Panc1 (cell line): Measurements from ENCODE around the gene C15orf62. TPM values are rescaled to one million over a fixed set of nuclear protein-coding genes. Genes with fewer than 3 reads are reported as not detected.

Experiments
- ATAC-seq: fragments of 200-7000 bp; cut with Tn5 transposase; 2 replicates; pipeline ENCODE4 v1.9.1; 2020; ENCODE audit warnings: mild to moderate bottlenecking, moderate library complexity
- BruUV-seq: library from RNA; stranded (reverse); fragments of 400-500 nt; replicated peaks from 2 replicates; lab custom pipeline; 2021; lab: Mats Ljungman, UMichigan
- CTCF ChIA-PET: fragments of 300-600 bp; sonication (Branson Sonifier 250); formaldehyde crosslinking; loops from one replicate; lab custom pipeline; 2022; ENCODE audit warnings: antibody characterized with exemption; lab: Charles Lee
- POLR2A ChIA-PET: fragments of 300-600 bp; sonication (Branson Sonifier 250); formaldehyde crosslinking; loops from one replicate; lab custom pipeline; 2022; ENCODE audit warnings: antibody characterized with exemption; lab: Charles Lee
- DNase-seq: peaks from one replicate; pipeline ENCODE4 v3.0.0-alpha.2; 2010; ENCODE audit warnings: low read depth, low spot score
- H3K27ac ChIP-seq: 2 replicates; pipeline ENCODE4 v1.5.1; 2011; ENCODE audit warnings: mild to moderate bottlenecking, low read length, inconsistent platforms
- H3K27me3 ChIP-seq: fragments of 200-500 bp; sonication (Bioruptor generic); 2 replicates; pipeline ENCODE4 v1.6.0; 2014; ENCODE audit warnings: low read length, inconsistent platforms; ENCODE audit not compliant: control insufficient read depth, insufficient read depth
- H3K36me3 ChIP-seq: fragments of 200-500 bp; sonication (Bioruptor generic); 2 replicates; pipeline ENCODE4 v1.5.1; 2014; ENCODE audit warnings: inconsistent platforms, mild to moderate bottlenecking, low read length, moderate library complexity; ENCODE audit not compliant: control insufficient read depth, insufficient read depth
- H3K4me1 ChIP-seq: 2 replicates; pipeline ENCODE4 v1.5.1; 2011; ENCODE audit warnings: inconsistent platforms, mild to moderate bottlenecking, low read length, moderate library complexity; ENCODE audit not compliant: control insufficient read depth, insufficient read depth
- H3K4me3 ChIP-seq, 2 experiments: 2 replicates each; pipeline ENCODE4 v1.5.1; 2011 to 2012; ENCODE audit warnings: low read depth in 2 of 2, low read length in 2 of 2, mild to moderate bottlenecking in 2 of 2, inconsistent platforms in 1 of 2, moderate library complexity in 1 of 2
- H3K9me3 ChIP-seq: fragments of 200-500 bp; sonication (Bioruptor generic); 2 replicates; pipeline ENCODE4 v1.5.1; 2014; ENCODE audit warnings: low read depth, mild to moderate bottlenecking, inconsistent platforms, low read length, moderate library complexity; ENCODE audit not compliant: control insufficient read depth, insufficient read depth
- CTCF ChIP-seq: fragments of 450-650 bp; IDR thresholded peaks from 2 replicates; pipeline ENCODE4 v1.5.1; 2017; ENCODE audit warnings: mild to moderate bottlenecking
- POLR2AphosphoS5 ChIP-seq: IDR thresholded peaks from 2 replicates; pipeline ENCODE4 v1.6.1; 2012; ENCODE audit warnings: mild to moderate bottlenecking, low read depth, low read length, moderate library complexity
- REST ChIP-seq, 2 experiments: IDR thresholded peaks; 2 replicates each; pipeline ENCODE4 v1.6.1; 2011 to 2012; ENCODE audit warnings: low read depth in 2 of 2, control low read depth in 1 of 2, low read length in 1 of 2, mild to moderate bottlenecking in 1 of 2, moderate library complexity in 1 of 2; ENCODE audit not compliant: insufficient read depth in 1 of 2
- SIN3A ChIP-seq: IDR thresholded peaks from 2 replicates; pipeline ENCODE4 v1.6.1; 2012; ENCODE audit warnings: low read depth, mild to moderate bottlenecking, low read length, moderate library complexity, borderline replicate concordance; ENCODE audit not compliant: insufficient read depth
- TCF7L2 ChIP-seq: IDR thresholded peaks from 2 replicates; pipeline ENCODE4 v1.6.1; 2011; ENCODE audit warnings: mild to moderate bottlenecking, low read depth, low read length, inconsistent platforms
- in situ Hi-C: cut with HindIII; loops from 2 replicates; pipeline ENCODE4 v1.10.0; 2016; ENCODE audit warnings: low sequenced_read_pairs, low pct_unique_long_range_greater_than_20kb
- intact Hi-C: fragments of 100-400 bp; cut with micrococcal nuclease; formaldehyde crosslinking; loops from one replicate; pipeline ENCODE4 v1.10.0; 2022; ENCODE audit not compliant: unreplicated experiment
- total RNA-seq: library from RNA; stranded (reverse); gene quantifications from one replicate; pipeline ENCODE4 v1.2.1, GENCODE V29; 2021; ENCODE audit not compliant: unreplicated experiment

Gene C15orf62
- total RNA-seq, 1 experiment from 2014 or later = 0.33 TPM

DNA sequence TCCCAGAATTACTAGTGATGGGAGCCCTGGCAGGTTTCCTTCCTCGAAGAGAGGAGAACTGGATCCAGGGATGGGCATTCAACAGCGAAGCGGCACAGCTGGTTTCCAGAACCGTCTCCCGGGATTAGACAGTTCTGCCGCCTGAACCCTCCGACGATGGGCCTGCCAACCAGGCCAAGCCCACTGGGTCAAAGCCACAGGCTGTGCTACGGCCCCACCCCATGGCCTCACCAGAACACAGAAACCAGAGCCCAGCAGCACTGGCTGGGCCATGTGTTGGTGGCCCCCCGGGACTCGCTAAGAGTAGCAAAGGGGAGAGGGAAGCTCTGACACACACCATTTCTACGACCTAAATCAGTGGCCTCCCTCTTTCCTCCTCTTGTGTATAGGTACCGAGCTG is 2.2 kb downstream of the C15orf62 start:
- Histone ChIP-seq H3K4me1 (peaks cover 16% of the 10 kb centered on the region), H3K9me3 (no peaks in the 10 kb centered on the region), H3K27me3 (no peaks in the 10 kb centered on the region), H3K27ac (no peak overlapping the region), H3K4me3 (no peak overlapping the region), H3K36me3 (no peaks in the 10 kb centered on the region)
- intact Hi-C loops (no loop called here), in situ Hi-C loops (no loop called here)
- TF ChIP-seq CTCF = no peak
- no peak for TF ChIP-seq SIN3A
- no peak for TF ChIP-seq POLR2AphosphoS5
- TF ChIP-seq TCF7L2 = no peak
- no peak for TF ChIP-seq REST (IDR thresholded peaks at IDR 0.05; ENCODE audit: insufficient read depth in 1 of 2, low read depth in 2 of 2, low read length in 1 of 2)
- ATAC-seq (no peak), DNase-seq (no peak)
- no TSS peak for BruUV-seq
- ChIA-PET POLR2A (no interaction called here), CTCF (no interaction called here)

GRCh38 chr15:40773496-40773895 is 3.7 kb downstream of the C15orf62 start:
- CTCF ChIA-PET = no interaction called here
- DNase-seq (no peak), ATAC-seq (no peak)

More at GRCh38 chr15:40773496-40773895, 3.7 kb downstream of the C15orf62 start:
- H3K4me3 ChIP-seq = no peak overlapping the region
- H3K27ac ChIP-seq = no peak overlapping the region
- H3K36me3 ChIP-seq = no peaks in the 10 kb centered on the region
- no peaks in the 10 kb centered on the region for H3K27me3 ChIP-seq
- TF ChIP-seq SIN3A (no peak), POLR2AphosphoS5 (no peak), CTCF (no peak), TCF7L2 (no peak), REST (IDR thresholded peaks at IDR 0.05; ENCODE audit: insufficient read depth in 1 of 2, low read depth in 2 of 2, low read length in 1 of 2) (no peak)
- no peaks in the 10 kb centered on the region for H3K9me3 ChIP-seq
- intact Hi-C loops = no loop called here
- peaks cover 11% of the 10 kb centered on the region; the same call in 1 of the 2 replicates for H3K4me1 ChIP-seq
- POLR2A ChIA-PET = no interaction called here
- no TSS peak for BruUV-seq
- in situ Hi-C loops = no loop called here
